GM12875 (cell line): ENCODE measurements around the gene ADGRB3.
"Not testable (repeated sequence)": the region's sequence is repeated elsewhere in the genome, so short reads cannot be mapped to it uniquely, and the experiment has no call there.

Source experiments
- H3K4me3 ChIP-seq: one replicate; pipeline ENCODE4 v1.5.1; 2011; ENCODE audit warnings: low read depth, low read length, control low read depth
- TF ChIP-seq, protein P1 (sequence below): IDR thresholded peaks from 2 replicates; pipeline ENCODE4 v1.5.1; 2011; ENCODE audit warnings: low read depth, mild to moderate bottlenecking, control low read depth, inconsistent platforms, low read length, moderate library complexity, borderline replicate concordance; ENCODE audit not compliant: insufficient read depth

Gene ADGRB3

DNA sequence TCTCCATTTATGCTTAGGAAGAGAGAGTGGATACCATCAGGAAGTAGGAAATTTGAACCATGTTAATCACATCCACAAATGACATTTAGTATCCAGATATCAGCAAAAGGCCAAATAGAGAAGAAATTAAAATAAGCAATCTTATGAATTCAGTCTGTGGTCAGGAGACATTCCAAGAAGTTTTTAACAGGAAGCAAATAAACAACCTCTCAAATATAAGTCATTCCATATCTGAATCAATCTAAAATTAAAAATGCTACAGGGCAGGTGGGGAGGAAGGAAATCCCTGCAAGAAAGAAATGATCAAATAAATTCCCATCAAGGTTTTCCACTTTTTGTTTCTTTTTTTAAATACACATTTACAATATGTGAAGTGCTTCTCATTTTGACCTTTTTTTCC lies 641.1 kb downstream of the ADGRB3 start:
- TF ChIP-seq, protein P1, sequence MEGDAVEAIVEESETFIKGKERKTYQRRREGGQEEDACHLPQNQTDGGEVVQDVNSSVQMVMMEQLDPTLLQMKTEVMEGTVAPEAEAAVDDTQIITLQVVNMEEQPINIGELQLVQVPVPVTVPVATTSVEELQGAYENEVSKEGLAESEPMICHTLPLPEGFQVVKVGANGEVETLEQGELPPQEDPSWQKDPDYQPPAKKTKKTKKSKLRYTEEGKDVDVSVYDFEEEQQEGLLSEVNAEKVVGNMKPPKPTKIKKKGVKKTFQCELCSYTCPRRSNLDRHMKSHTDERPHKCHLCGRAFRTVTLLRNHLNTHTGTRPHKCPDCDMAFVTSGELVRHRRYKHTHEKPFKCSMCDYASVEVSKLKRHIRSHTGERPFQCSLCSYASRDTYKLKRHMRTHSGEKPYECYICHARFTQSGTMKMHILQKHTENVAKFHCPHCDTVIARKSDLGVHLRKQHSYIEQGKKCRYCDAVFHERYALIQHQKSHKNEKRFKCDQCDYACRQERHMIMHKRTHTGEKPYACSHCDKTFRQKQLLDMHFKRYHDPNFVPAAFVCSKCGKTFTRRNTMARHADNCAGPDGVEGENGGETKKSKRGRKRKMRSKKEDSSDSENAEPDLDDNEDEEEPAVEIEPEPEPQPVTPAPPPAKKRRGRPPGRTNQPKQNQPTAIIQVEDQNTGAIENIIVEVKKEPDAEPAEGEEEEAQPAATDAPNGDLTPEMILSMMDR: no peak
- no peak overlapping the region for H3K4me3 ChIP-seq

DNA sequence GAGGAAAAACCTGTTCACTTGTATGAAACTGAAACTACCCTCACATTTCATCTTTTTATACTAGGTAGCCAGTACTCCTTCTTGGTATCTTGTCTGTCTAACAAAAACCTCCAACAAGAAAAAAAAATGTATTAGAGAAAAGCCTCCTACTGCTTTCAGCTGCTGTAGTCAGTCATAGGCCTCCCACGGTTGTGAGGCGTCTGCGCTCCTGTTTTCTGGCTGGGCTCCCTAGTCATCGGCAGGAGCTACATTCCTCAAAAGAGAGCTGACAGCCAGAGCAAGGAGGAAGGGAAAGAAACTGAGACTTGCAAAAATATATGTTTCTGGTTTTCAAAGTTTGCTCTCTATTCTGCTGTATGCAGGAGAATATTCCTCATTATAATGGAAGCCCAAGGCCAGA lies 644.7 kb downstream of the ADGRB3 start:
- no peak overlapping the region for H3K4me3 ChIP-seq
- TF ChIP-seq, protein P1: no peak

DNA sequence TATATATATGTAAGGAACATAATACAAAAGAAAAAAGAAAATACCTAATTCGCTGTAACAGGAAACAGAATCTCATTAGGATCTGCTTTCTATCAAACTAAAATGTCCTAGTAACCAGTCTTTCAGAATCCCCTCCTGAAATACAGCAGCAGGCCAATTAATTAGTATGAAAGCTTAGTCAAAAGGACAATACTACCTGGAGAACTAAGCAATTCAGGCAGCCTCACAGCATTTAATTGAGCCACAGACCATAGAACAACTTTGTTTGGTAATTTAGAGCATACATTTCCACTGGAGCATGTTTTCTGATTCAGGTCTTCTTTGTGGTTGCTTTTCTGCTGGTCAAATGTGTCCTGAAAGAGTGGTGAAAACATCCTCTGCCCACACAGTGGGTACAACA lies 645.8 kb downstream of the ADGRB3 start:
- H3K4me3 ChIP-seq: no peak overlapping the region
- TF ChIP-seq, protein P1: no peak

DNA sequence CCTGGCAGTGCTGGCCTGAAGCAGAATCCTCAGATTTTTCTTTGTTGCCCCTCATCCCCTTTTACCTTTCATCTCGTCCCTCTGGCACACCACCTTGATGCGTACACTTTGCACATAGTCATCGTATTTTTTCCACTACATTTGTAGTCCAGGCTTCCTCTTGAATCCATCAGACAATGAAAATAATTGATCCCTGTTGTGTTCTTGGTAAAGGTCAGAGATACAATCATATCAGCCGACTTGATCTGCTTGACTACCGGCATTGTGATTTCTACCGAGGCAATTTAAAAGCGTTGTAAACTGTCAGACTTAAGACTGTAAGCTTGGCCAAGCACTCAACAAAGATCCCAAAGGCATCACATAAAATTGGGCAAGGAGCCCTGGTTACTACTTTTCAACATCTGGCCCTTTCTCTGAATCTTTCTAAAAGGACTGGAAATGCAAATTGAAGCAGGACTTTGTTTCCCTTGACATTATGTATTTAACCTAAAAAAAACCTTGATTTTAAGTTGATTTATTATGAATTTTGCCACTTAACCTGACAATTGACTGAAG lies 649.2 kb downstream of the ADGRB3 start:
- TF ChIP-seq, protein P1: no peak
- no peak overlapping the region for H3K4me3 ChIP-seq

DNA sequence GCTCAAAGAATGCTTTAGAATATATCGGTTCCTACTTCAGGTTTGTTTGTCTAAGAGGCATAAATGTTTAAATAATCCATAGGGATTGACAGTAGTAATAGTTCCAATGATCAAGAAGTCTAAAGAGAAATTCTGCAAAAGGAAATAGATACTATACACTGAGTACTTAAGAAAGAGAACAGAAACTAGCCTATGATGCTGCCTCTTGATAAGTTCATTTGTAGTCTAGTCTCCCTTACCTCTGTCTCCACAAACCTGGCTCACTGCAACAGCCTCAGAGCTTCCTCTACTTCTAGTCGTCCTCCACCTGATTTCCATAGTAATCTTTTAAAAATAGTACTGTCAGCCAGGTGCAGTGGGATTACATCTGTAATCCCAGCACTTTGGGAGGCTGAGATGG lies 650.0 kb downstream of the ADGRB3 start:
- no peak overlapping the region for H3K4me3 ChIP-seq
- TF ChIP-seq, protein P1: no peak

DNA sequence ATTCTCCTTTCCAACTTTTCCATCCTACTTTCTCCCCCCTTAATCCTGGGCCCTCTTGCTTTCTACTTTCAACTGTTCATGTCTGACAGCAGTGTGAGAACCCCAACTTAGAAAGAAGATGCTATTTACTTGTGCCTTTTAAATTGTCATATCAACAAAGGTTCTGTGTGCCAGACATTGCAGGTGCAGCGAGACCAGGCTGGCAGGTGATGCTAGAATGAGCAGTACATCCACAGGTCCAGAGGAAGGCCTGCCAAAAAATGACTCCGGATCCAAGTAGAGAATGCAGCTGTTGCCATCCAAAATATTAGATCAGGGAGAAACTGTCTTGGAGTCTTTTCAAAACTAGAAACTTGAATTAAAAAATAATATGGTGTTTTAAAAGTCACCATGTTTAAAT lies 651.2 kb downstream of the ADGRB3 start:
- TF ChIP-seq, protein P1: no peak
- no peak overlapping the region for H3K4me3 ChIP-seq

DNA sequence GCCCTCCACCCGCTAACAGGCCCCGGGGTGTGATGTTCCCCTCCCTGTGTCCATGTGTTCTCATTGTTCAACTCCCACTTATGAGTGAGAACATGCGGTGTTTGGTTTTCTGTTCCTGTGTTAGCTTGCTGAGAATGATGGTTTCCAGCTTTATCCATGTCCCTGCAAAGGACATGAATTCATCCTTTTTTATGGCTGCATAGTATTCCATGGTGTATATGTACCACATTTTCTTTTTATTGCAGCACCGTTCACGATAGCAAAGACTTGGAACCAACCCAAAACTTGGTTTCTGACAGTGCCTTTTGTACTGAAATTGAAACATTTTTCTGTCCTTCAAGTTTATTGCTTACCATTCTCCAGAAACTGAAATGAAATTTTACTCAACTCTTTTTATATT lies 653.1 kb downstream of the ADGRB3 start:
- not testable (repeated sequence) for H3K4me3 ChIP-seq
